IPS-18c (cell line): ENCODE data around the gene JMJD4.

Experiments
- H3K4me3 ChIP-seq: 2 replicates; pipeline ENCODE4 v1.7.0; 2013; ENCODE audit warnings: low read depth, mild to moderate bottlenecking, low read length, moderate library complexity; ENCODE audit not compliant: insufficient read depth
- H3K9me3 ChIP-seq: one replicate; pipeline ENCODE4 v1.6.1; 2013; ENCODE audit warnings: mild to moderate bottlenecking, low read length, moderate library complexity; ENCODE audit not compliant: control insufficient read depth, insufficient read depth

JMJD4 gene

DNA sequence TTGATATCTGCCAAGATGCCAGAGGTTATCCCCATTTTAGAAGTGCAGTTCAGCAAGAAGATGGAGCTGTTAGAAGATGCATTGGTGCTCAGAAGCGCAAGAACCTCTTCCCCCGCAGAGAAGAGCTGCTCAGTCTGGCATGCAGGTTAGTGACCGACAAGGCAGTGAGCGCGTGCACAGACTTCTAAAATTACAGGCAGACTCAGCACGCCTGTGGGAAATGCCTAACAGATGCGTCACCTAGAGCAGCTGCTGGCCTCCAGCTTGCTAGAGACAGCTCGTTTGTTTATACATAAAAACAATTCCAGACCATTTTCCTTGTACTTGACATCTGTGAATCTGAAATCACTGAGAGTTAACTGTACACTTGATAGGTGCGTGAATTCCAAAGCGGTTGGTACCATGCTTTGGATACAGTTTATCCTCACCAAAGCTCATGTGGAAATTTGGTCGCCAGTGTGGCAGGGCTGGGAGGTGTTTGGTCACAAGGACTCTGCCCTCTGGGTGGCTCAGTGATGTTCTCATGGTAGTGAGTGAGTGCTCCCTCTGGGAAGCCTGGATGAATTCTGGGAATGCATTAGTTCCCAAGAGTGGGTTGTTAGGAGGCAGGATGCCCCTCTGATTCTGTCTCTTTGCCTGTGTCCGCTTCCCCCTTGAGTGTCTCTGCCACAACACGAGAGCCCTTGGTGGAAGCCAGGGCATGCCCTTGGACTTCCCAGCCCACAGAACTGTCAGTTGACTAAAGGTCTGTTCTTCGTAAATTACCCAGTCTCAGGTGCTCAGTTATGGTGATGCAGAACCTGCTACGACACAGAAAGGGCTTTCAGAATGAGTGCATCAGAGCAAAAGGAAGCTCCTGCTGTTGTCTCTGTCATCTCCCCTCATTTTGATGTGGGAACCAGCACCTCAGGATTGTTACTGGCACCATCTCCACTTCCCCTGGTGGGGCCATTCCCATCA, 24.5 kb upstream of the JMJD4 start:
- no peak overlapping the region for H3K4me3 ChIP-seq
- H3K9me3 ChIP-seq, result no peaks in the 10 kb centered on the region

DNA sequence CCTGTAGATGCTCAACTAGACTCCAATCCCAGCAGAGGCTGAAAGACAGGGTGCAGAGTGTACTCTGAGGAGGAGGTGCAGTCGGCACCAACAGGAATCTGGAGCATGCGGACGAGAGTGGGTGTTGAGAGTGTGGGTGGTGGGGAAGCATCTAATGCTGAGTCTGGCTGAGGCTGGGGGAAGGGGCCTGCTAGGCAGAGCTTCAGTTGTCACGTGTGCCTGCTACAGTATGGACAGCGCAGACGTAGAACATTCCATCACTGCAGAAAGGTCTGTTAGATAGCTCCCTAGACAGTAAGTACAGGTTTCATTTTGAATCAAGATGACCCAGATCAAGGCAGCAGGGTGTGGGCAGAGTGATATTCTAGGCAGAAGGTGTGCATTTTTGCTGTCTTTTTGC, 23.3 kb upstream of the JMJD4 start:
- H3K9me3 ChIP-seq, result no peaks in the 10 kb centered on the region
- H3K4me3 ChIP-seq, result no peak overlapping the region

DNA sequence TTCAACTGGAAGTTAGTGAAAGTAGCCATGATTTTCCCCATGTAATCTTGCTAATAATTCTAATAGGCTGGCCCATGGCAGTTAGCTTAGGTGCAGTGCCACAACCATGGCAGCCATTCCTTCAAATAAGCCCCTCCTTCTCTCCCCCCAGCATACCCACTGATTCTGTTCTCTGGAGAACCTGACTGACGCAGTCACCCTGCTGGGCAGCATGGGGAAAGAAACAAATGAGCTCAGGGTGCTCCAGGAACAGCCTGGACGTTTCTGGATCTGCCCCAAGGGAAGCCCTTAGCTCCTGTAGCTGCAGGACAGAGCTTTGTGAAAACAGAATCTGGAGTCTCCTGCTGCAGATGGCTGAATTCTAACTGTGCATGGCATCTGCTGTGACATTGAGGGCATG, 22.7 kb upstream of the JMJD4 start:
- H3K4me3 ChIP-seq, result no peak overlapping the region
- no peaks in the 10 kb centered on the region for H3K9me3 ChIP-seq

DNA sequence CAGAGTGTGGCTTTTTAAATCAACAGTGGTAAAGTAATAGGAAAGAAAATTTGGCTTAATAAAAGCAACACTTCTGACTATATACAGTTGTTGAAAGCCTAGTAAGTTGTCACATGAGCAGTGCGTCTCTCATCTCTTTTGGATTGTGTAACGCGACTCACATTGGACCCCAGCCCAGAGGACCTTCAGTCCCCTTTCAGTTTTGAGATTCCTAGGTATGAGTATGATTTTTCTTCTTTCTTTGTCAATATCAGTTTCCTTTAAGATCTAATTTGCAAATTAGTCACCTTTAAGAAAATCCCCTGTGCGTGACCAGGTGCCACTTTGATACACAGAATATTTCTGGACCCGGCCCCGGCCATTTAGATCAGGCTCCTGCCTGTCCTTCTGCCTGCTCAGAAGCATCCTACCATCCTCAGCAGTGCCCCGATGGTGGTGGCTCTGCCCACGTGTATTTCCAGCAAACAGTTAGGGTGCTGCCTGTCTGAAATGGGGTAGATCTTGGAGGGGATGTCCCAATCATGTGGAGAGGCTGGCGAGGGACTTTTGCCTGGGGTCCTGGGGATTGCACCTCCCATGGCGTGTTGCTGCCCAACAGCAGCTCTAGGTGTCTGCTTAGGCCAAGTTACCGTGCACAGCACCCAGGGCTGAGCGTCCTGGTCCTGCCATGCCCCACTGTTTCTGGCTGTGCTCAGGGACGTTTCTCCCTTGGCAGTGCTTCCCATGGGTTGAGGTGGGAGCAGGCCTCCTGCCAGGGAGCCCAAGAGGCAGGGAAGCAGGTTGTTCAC, 21.3 kb upstream of the JMJD4 start:
- H3K4me3 ChIP-seq, result no peak overlapping the region
- no peaks in the 10 kb centered on the region for H3K9me3 ChIP-seq

DNA sequence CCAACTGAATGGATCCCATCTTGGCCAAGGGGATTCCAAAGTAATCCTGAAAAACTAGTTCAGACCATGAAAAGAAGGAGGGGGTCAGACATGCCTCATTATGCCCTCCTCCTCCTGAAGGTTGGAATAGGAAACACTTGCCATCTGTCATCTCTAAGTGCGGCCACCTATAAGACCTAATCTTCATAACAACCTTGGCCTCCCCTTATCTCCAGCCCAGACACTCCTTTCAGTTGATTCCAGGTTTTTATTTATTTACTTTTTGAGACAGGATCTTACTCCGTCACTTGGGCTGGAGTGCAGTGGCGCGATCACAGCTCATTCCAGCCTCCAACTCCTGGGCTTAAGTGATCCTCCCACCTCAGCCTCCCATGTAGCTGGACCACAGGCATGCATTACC, 19.9 kb upstream of the JMJD4 start:
- peaks cover 2% of the 10 kb centered on the region for H3K9me3 ChIP-seq
- H3K4me3 ChIP-seq, result no peak overlapping the region

DNA sequence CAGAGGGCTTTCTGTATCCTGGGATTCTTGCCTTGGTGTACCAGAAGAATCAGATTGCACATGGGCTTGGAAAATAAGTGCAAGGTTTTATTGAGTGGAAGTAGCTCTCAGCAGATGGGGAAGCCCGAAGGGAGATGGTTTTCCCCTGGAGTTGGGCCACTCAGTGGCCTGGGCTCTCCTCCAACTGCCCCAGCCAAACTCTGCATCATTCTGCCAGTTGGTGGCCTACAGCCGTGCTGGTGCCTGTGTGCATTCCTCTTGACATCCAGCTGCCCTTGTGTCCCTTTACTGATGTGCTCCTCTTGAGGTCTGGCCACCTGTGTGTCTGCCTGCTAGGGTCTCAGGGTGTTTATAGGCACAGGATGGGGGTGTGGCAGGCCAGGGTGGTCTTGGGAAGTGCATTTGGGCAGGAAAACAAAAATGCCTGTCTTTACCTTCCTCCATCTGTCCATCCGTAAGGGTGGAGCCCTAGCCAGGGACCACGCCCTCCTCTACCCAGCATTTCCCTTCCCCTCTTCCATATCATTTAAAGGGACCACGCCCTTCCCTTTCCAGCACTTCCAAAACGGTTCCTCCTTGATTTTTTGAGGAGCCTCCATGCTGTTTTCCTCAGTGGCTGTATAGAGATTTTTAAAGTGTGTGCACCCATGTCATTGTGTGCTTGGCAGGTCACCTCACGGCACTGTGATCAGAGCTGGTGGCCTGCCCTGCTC, 19.1 kb upstream of the JMJD4 start:
- Histone ChIP-seq H3K4me3 (no peak overlapping the region), H3K9me3 (peaks cover 2% of the 10 kb centered on the region)

DNA sequence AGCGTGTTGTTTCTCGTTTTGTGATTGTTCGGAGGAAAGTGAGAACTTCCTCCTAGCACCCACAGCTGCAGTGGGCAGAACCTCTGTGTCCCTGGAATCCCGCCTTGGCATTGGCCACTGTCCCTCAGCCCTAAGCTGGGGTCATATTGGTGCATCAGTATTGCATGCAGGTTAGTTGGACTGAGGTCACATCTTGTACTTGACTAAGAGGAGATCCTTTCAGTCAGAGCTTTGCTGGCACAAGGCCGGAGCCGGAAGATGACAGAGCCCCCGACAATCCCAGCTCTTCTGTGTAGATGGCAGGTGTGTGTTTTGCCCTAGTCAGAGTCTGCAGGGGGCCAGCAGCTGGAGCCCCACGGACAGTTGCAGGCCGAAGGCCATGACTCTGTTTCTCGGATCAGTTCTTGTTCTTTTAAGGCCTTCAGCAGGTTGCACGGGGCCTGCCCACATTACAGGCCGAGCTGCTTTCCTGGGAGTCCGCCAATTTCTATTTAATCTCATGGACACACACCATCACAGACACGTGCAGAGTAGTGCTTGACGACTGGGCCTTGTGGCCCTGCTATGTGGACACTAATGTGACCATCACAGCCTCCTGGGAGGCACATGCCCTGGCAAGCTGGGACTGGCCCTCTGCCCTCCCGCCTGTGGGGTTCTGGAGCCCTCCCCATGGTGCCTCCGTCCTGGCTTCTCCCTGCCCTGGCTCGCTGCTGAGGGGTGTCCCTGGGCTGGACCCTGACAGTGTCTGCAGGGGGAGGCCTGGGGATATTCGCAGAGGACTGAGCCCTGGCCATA, 15.0 kb upstream of the JMJD4 start:
- Histone ChIP-seq H3K9me3 (peaks cover 2% of the 10 kb centered on the region), H3K4me3 (no peak overlapping the region)

DNA sequence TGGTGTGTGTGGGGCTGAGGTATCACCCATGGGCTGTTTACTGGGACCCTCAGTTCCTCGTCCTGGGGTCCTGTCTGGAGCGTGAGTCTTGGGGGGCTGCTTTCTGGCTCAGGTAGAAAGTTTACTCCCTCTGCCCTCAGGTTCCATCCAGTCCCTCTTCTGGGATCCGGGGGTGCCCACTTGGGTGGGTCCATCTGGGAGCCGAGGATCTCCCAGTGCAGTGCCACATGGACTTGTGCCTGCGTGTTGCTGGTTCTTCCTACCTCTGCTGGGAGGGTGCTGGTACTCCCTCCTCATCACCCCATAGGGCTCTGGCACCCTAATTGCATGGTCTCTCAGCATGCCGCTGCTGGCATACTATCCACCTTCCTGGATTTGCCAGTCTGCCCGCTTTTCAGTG, 14.1 kb upstream of the JMJD4 start:
- Histone ChIP-seq H3K4me3 (no peak overlapping the region), H3K9me3 (peaks cover 2% of the 10 kb centered on the region)

DNA sequence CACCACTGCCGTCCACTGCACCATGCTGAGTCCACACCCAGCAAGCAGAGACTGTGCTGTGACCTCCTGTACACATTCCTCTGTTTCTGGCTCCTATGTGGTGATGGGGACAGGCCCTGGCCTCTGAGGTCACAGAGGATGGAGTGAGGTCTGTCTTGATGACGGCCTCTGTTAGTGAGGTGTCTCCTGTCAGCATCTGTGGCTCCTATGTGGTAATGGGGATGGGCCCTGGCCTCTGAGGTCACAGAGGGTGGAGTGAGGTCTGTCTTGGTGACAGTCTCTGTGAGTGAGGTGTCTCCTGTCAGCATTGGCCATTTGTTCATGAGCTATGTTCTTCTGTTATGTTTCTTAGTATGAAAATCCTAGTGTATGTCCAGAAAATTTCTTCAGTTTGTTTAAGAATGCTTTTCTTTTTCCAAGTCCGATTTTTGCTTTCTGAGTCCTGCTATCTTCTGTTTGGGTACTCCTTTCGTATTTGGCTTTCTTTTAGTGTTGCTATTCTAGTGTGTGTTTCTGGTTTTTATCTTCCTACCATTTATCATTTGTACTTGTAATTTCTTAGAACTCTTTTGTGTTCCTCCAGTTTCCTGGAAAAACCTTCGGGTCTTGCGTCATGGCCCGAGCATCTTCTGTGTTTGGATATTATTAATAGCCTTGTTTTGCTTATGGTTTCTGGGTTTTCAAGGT, 13.5 kb upstream of the JMJD4 start:
- H3K4me3 ChIP-seq, result no peak overlapping the region
- peaks cover 2% of the 10 kb centered on the region for H3K9me3 ChIP-seq

DNA sequence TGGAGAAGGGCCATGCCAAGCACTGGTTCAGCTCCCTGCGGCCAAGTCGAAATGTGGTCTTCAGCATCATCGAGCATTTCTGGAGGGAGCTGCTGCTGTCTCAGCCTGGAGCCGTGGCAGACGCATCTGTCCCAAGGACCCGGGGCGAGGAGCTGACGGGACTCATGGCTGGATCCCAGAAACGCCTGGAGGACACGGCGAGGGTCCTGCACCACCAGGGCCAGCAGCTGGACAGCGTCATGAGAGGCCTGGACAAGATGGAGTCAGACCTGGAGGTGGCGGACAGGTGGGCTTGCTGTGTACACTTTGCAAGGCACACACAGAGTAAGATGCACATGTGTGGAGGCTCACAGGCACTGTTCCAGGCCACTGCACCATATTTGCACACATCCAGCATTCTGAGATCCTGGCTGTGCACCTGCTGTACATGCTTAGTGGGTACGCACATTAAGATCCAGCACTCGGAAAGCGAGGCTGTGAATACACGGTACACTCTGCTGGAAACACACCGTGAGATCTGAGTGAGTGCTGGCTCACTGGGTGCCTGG, 12.9 kb upstream of the JMJD4 start:
- Histone ChIP-seq H3K4me3 (no peak overlapping the region), H3K9me3 (peaks cover 2% of the 10 kb centered on the region)

DNA sequence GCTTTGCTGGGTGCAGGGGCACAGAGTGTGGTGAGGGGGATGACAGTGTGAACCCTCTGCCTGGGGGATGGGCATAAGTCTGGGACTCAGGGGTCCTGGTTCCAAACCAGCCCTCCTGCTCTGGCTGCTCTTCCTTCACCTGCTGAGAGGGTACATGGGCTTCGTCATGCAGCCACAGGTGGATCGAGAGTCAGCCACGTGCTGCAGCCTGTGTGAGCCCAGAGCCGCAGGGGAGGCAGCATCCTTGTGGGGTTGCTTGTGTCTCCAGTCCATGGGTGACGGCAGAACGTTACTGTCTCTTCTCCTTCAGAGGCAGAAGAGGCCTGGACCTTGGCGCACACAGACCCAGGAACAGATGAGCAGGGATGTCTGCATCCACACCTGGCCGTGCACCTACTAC, 12.3 kb upstream of the JMJD4 start:
- Histone ChIP-seq H3K4me3 (no peak overlapping the region), H3K9me3 (peaks cover 2% of the 10 kb centered on the region)

DNA sequence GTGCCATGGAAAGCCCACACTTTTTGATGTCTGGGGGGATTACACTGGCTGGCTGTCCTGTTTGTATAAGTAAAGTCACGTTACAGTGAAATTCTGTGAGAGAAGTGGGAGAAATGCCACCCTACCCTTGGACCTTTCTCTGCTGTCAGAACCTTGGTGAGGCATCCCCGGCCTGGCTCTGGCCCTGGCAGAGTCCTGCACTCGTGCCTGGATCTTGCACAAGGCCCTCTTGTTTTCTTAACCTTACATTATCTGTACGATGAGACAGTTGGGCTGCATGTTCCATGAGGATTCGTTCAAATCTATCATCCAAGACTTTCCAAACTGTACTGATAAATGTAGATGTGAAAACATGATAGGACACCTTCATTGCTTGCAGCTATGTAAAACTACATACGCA, 11.6 kb upstream of the JMJD4 start:
- Histone ChIP-seq H3K9me3 (peaks cover 2% of the 10 kb centered on the region), H3K4me3 (no peak overlapping the region)

DNA sequence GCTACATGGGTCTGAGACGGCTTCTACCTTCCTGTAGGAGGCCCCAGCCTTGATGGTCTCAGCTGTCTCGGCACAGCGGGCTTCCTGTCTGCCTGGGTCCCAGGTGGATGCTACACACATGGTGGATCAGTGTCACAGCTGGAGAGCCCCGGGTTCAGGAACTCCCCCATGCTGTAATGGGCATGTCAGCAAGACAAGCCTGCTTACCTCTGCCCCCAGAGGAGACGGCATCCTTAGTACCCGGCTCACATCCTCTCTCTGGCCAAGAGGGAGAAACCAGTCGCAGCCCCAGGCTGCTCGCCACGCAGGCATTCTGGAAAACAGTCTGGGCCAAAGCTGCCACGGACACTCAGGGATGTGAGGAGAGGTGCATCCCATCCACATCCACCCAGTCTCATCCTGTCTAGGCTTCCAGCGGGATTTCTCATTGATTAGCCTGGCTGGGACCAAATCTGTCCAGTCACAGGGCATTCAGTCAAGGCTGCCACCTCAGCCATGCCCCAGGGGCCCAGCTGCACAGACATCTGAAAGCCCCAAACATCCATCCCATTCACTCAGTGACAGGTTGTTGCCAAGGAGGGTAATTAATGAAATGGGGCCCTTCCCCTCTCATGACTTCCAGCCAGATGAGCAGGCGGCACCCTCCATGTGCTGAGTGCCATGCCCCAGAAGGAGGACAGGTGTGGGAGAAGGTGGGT, 10.6 kb upstream of the JMJD4 start:
- Histone ChIP-seq H3K9me3 (no peaks in the 10 kb centered on the region), H3K4me3 (no peak overlapping the region)

DNA sequence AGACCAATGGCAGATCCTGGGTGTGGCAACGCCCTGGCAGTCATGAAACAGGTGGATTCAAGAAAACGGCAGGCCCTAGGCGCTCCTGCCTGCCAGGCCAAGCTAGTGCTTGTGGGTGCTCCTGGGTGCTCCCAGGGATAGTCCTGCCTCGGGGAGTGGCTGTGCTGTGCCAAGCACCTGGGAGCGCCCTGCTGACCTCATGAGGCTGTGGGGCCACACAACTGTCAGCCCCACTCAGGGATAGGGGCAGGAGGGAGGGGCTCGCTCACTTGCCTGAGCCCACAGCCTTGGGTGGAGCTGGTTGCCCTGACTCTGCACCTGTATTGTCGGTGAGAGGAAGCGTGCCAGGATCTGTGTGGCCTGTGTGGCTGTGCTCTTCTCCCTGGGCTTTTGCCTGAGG, 9.6 kb upstream of the JMJD4 start:
- no peaks in the 10 kb centered on the region for H3K9me3 ChIP-seq
- no peak overlapping the region for H3K4me3 ChIP-seq

DNA sequence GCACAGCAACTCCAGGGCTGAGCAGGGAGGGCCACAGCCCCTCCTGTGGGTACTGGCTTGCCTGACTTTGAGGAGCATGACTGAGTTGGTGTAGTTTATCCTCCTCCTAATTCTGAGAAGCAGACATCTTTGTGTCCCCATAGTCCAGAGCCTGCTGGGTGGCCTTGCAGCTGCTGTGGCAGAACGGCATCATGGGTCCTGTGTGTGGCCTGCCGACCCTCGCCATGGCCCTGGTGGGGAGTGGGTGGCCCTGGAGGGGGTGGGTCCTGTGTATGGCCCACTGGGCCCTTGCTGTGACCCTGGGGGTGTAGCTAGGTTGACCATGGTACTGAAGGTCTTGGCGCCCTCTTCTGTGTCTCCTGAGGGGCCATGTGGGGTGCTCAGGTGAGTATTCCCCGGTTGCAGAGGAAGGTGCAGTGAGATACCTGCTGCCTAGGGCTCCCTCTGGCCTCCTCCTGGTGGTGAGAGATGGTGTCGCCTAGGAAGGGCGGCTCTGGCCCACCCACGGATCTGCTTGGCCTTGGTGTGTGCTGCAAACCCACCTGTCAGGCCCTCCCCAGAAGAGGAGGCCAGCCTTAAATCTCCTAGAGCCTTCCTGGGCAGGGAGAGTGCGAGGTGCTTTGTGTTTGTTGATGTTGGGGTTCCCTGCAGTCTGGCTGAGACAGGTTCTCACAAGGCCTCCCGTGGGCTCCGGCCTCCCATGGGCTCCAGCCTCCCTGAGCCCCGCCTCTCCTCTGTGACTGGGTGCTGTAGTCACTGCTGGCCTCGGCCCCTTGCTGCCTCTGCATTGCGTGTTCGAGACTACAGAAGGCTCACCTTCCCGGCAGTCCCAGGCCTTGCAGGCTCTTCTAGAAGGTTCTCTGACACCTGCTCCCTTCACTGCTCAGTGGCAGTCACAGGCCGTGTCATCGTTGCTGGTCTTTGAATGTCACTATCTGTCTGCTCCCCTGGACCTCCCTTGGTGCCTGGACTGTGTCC, 7.9 kb upstream of the JMJD4 start:
- Histone ChIP-seq H3K4me3 (no peak overlapping the region), H3K9me3 (no peaks in the 10 kb centered on the region)
